Neural crest cell (in vitro differentiated cells): ENCODE results near the gene POLD2. TPM values are rescaled to one million over a fixed set of nuclear protein-coding genes. Genes with fewer than 3 reads are reported as not detected.

ENCODE experiments used
- DNase-seq: peaks from one replicate; pipeline ENCODE4 v3.0.0; 2021; ENCODE audit warnings: low read depth, mixed read lengths, low spot score
- H3K27ac Mint-ChIP-seq: one replicate; pipeline ENCODE4 v1.8.0; 2021; ENCODE audit warnings: mild to moderate bottlenecking, mixed read lengths; ENCODE audit not compliant: unreplicated experiment
- H3K27me3 Mint-ChIP-seq: 2 replicates; pipeline ENCODE4 v1.8.0; 2021; ENCODE audit warnings: low read depth, mild to moderate bottlenecking, mixed read lengths
- H3K36me3 Mint-ChIP-seq: 2 replicates; pipeline ENCODE4 v1.8.0; 2021; ENCODE audit warnings: low read depth, mild to moderate bottlenecking, mixed read lengths
- H3K4me1 Mint-ChIP-seq: 2 replicates; pipeline ENCODE4 v1.8.0; 2021; ENCODE audit warnings: mixed read lengths
- H3K4me3 Mint-ChIP-seq: one replicate; pipeline ENCODE4 v1.8.0; 2021; ENCODE audit warnings: mild to moderate bottlenecking, mixed read lengths
- H3K9me3 Mint-ChIP-seq: 2 replicates; pipeline ENCODE4 v1.8.0; 2021; ENCODE audit warnings: mixed read lengths
- total RNA-seq: library from RNA; stranded (reverse); gene quantifications from 2 replicates; pipeline ENCODE4 v1.2.1, GENCODE V29; 2021
- TF ChIP-seq, protein P1 (sequence below): fragments of 200-600 bp; sonication (generic); conservative IDR thresholded peaks from 2 replicates; pipeline ENCODE4 v1.5.0; 2021; ENCODE audit warnings: antibody characterized with exemption, mild to moderate bottlenecking

Gene POLD2
- total RNA-seq, 1 donor from 2014 or later = 159 TPM

DNA sequence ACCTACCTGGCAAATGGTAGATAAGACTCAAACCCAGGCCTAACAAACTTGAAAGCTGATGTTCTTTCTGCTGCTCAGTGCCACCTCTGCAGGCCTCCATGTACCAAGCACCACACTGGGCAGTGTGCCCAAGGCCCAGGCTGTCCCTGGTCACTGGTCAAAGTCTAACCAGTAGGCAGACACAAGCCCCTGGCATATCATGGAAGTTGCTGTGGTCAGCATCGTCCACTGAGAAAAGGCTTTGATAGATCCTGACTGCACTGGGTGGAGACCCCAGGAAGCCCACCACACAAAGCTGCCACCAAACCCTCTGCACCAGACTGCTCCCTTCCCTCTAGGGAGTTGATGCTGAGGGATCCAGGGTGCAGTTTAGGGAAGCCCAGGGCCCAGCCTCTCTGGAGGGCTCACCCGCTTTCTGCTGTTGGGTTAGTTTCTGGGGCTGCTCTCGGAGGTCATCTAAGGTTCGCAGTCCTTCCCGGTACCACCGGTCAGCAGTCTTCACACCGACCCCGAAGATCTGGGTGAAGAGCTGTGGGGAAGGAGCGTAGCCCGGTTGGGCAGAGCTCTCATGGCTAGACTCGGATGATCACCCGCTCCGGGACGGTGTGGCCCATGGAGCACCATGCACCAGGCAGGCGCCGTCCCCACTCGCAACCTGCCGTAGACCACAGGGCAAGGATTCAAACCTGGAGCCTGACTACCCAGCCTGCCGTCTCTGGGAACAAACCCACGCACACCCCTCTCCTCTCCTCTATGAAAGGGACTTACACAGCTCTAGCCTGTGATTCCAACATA lies 47.0 kb downstream of the POLD2 start:
- no peak overlapping the region for H3K27ac Mint-ChIP-seq
- no peak overlapping the region for H3K4me3 Mint-ChIP-seq
- no peaks in the 10 kb centered on the region for H3K9me3 Mint-ChIP-seq
- DNase-seq = no peak
- peaks cover 3% of the 10 kb centered on the region for H3K27me3 Mint-ChIP-seq
- TF ChIP-seq, protein P1, sequence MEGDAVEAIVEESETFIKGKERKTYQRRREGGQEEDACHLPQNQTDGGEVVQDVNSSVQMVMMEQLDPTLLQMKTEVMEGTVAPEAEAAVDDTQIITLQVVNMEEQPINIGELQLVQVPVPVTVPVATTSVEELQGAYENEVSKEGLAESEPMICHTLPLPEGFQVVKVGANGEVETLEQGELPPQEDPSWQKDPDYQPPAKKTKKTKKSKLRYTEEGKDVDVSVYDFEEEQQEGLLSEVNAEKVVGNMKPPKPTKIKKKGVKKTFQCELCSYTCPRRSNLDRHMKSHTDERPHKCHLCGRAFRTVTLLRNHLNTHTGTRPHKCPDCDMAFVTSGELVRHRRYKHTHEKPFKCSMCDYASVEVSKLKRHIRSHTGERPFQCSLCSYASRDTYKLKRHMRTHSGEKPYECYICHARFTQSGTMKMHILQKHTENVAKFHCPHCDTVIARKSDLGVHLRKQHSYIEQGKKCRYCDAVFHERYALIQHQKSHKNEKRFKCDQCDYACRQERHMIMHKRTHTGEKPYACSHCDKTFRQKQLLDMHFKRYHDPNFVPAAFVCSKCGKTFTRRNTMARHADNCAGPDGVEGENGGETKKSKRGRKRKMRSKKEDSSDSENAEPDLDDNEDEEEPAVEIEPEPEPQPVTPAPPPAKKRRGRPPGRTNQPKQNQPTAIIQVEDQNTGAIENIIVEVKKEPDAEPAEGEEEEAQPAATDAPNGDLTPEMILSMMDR = no peak
- H3K36me3 Mint-ChIP-seq = peaks cover 3% of the 10 kb centered on the region
- H3K4me1 Mint-ChIP-seq = peaks cover 10% of the 10 kb centered on the region

DNA sequence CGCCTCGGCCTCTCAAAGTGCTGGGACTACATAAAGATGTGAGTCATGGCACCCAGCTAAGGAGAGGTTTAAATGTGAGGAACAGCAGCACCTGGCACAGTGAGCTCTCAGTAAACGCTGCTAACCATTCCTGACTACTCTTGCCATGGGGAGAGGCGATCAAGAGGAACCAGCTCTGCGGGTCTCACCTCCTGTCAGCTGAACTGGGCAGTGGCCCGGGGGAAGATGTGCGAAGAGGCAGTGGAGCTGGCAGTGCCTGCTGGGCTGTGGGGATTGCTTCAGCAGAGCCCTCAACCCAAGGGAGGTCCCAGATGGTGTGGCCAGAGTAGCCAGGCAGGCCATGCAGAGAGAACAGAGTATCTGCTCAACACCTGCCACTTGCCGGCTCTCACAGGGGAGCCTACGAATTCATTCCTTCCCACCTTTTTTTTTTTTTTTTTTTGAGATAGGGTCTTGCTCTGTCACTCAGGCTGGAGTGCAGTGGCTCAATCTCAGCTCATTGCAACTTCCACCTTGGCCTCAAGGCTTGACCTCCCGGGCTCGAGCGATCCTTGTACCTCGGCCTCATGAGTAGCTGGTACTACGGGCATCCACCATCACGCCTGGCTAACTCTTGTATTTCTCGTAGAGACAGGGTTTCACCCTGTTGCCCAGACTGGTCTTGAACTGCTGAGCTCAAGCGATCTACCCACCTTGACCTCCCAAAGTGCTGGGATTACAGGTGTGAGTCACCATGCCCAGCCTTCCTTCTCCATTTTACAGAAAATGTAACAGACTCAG lies 47.9 kb downstream of the POLD2 start:
- Mint-ChIP-seq H3K27ac (peak overlapping the region; percentile 35), H3K36me3 (peaks cover 3% of the 10 kb centered on the region)
- no peak for DNase-seq

DNA sequence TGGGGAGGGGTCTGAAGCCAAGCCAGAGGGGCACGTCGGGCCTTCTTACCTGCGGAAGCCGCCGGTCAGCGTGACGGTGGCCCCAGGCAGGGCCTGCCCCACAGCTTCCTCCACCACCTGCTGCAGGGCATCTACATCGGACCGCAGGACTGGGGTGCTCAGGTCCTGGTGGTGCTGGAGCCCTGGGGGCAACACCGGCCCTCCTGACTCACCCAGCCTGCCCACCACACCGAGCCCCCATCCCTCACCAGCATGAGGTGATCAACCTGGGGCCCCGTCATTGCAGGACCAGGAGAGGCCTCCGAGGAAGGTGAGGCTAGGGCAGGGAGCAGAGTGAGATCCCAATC lies 49.0 kb downstream of the POLD2 start:
- Mint-ChIP-seq H3K27ac (no peak overlapping the region), H3K36me3 (peaks cover 3% of the 10 kb centered on the region), H3K4me3 (no peak overlapping the region), H3K9me3 (no peaks in the 10 kb centered on the region), H3K27me3 (peaks cover 3% of the 10 kb centered on the region), H3K4me1 (peaks cover 5% of the 10 kb centered on the region)
- TF ChIP-seq, protein P1 = no peak
- no peak for DNase-seq

More for the DNA sequence above, 47.9 kb downstream of the POLD2 start:
- Mint-ChIP-seq H3K4me1 (peaks cover 5% of the 10 kb centered on the region), H3K9me3 (no peaks in the 10 kb centered on the region), H3K4me3 (no peak overlapping the region), H3K27me3 (peaks cover 3% of the 10 kb centered on the region)
- TF ChIP-seq, protein P1 = no peak

DNA sequence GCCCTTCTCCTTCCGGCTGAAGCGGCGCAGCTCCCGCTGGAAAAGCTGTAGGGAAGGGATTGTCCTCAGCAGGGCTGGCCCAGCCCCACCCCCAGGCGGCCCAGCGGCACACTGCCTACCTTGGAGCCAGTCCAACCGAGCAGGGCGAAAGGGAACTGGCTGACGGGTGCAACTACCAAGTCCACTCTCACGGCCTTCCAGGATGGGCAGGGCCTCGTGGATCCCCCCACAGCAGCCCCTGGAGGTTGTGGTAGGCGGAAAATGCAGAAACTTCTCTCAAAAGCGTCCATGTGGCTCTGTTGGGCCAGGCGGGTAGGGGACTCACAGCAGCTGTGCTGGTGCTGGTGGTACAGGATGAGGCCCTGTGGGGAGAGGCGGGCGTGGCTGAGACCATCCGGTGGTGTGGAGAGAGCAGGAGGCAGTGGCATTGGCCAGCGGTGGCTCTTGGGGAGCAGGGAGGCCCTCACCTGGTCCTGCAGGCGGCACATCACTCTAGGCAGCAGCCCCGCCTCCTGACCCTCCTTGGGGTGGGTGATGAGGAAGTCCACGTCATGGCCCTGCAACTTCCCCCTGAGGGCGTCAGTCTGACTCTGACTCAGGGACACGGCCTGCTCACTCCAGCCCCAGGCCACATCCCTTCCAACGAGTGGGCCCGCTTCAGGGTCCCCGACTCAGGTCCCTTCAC lies 49.5 kb downstream of the POLD2 start:
- H3K27me3 Mint-ChIP-seq = peaks cover 3% of the 10 kb centered on the region
- H3K4me1 Mint-ChIP-seq = peaks cover 5% of the 10 kb centered on the region
- H3K9me3 Mint-ChIP-seq = no peaks in the 10 kb centered on the region
- TF ChIP-seq, protein P1 = no peak
- no peak for DNase-seq
- H3K4me3 Mint-ChIP-seq = no peak overlapping the region
- H3K27ac Mint-ChIP-seq = no peak overlapping the region
- peaks cover 3% of the 10 kb centered on the region for H3K36me3 Mint-ChIP-seq

DNA sequence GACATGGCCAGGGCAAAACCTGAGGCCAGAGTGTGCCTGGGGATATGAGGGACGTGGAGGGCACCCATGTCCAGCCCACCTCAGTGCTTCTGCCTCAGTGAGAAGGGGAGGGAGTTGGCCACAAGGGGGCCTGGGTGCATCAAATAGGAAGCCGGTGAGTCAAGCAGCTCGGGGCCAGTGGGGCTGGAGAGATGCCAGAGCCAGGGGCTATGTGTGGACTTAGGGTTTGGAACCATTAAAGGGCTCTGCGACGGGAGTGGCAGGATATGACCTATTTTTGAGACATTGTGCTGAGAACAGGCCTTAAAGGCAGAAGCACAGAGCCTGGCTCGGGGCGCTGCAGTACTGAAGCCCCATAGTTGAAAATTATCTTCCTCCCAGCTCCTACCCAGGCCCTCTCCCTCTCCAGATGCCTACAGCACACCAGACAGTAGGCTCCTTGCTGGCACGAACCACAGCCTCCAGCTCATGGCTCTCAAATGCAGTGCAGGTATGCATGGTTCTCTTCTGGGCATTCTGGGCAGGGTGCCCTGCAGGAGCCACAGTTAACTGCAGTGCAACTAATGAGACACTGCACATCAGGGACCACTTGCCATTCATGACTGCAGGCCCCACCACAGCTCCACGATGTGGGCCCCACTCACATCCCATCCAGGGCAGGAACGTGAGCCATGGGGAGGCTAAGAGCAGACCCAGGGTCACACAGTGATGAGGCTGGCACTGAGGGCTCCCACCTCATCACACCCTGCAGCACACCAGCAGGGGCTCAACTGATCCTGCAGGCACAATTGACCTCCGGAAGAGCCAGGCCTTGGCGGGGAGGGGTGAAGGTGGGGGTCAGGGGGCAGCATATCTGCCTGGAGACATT lies 50.8 kb downstream of the POLD2 start:
- Mint-ChIP-seq H3K4me3 (peak overlapping the region; percentile 73), H3K27me3 (peaks cover 10% of the 10 kb centered on the region), H3K27ac (no peak overlapping the region), H3K36me3 (peaks cover 3% of the 10 kb centered on the region), H3K4me1 (peaks cover 5% of the 10 kb centered on the region), H3K9me3 (no peaks in the 10 kb centered on the region)
- TF ChIP-seq, protein P1 = peak; percentile 67
- DNase-seq = peak; percentile 61
